Activated effector memory CD4-positive, alpha-beta T cell treated with Interleukin-2 at 50 U/mL for 16 hours (primary cell): ENCODE results near the gene UBE2Z.
"Not testable (repeated sequence)": the region's sequence is repeated elsewhere in the genome, so short reads cannot be mapped to it uniquely, and the experiment has no call there.

Experiments used
- DNase-seq: peaks from one replicate; pipeline ENCODE4 v3.0.0-alpha.2; 2020

Gene UBE2Z

GRCh38 chr17:48908047-48908843 lies at the start of gene UBE2Z:
UBE2Z (plus strand) TSS chr17:48908407; CDS start chr17:48908504, 97 bp downstream.
- DNase-seq: peak; percentile 89

- DNase-seq: no peak
Measured at GRCh38 chr17:48860034-48860433, 48.2 kb upstream of the UBE2Z start.

GRCh38 chr17:48860456-48860855 lies 47.8 kb upstream of the UBE2Z start:
- DNase-seq: no peak

GRCh38 chr17:48868916-48869500 lies 39.2 kb upstream of the UBE2Z start:
- no peak for DNase-seq

GRCh38 chr17:48869821-48870318 lies 38.3 kb upstream of the UBE2Z start:
- no peak for DNase-seq

GRCh38 chr17:48871035-48871550 lies 37.1 kb upstream of the UBE2Z start:
- no peak for DNase-seq

- DNase-seq: no peak
Measured at GRCh38 chr17:48871551-48872351, 36.5 kb upstream of the UBE2Z start.

- not testable (repeated sequence) for DNase-seq
Measured at GRCh38 chr17:48872409-48872808, 35.8 kb upstream of the UBE2Z start.

- DNase-seq: no peak
Measured at GRCh38 chr17:48873209-48873608, 35.0 kb upstream of the UBE2Z start.

GRCh38 chr17:48873696-48874443 lies 34.3 kb upstream of the UBE2Z start:
- no peak for DNase-seq

- DNase-seq: peak; percentile 29
Measured at GRCh38 chr17:48878920-48879898, 29.0 kb upstream of the UBE2Z start.

GRCh38 chr17:48882272-48882671 lies 25.9 kb upstream of the UBE2Z start:
- no peak for DNase-seq

GRCh38 chr17:48883171-48883570 lies 25.0 kb upstream of the UBE2Z start:
- DNase-seq: no peak

GRCh38 chr17:48890086-48890485 lies 18.1 kb upstream of the UBE2Z start:
- DNase-seq: no peak

- DNase-seq: no peak
Measured at GRCh38 chr17:48892940-48893645, 15.1 kb upstream of the UBE2Z start.

GRCh38 chr17:48893646-48894508 lies 14.3 kb upstream of the UBE2Z start:
- DNase-seq: no peak

GRCh38 chr17:48894886-48895285 lies 13.3 kb upstream of the UBE2Z start:
- DNase-seq: no peak

- no peak for DNase-seq
Measured at GRCh38 chr17:48901241-48901640, 7.0 kb upstream of the UBE2Z start.

GRCh38 chr17:48903401-48903800 lies 4.8 kb upstream of the UBE2Z start:
- DNase-seq: no peak

GRCh38 chr17:48904428-48904827 lies 3.8 kb upstream of the UBE2Z start:
- DNase-seq: no peak
